ENCODE data around the gene OR1E1.

DNA sequence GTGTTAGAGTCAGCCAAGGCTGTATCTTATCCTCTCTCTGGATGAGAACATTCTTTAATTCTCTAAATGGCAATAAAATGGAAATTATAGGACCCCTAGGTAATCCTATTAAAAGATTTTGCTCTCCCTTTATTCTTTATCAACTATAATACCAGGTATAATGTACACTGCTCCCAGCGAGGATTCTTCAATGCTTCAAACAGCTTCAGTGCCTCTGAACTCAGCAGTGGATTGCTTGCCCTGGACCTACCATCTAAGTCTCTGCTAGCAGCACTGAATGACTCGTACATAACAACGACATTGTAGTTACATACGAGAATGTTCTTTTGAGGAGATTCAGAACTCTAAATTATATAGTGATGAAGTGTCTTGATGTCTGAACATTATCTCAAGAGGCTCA, 8.4 kb downstream of the OR1E1 start:
- no peak for TF ChIP-seq POLR2AphosphoS5 (IDR thresholded peaks at IDR 0.05; ENCODE audit: insufficient read depth in 1 of 2, low read depth in 1 of 2)
- TF ChIP-seq, protein P1, sequence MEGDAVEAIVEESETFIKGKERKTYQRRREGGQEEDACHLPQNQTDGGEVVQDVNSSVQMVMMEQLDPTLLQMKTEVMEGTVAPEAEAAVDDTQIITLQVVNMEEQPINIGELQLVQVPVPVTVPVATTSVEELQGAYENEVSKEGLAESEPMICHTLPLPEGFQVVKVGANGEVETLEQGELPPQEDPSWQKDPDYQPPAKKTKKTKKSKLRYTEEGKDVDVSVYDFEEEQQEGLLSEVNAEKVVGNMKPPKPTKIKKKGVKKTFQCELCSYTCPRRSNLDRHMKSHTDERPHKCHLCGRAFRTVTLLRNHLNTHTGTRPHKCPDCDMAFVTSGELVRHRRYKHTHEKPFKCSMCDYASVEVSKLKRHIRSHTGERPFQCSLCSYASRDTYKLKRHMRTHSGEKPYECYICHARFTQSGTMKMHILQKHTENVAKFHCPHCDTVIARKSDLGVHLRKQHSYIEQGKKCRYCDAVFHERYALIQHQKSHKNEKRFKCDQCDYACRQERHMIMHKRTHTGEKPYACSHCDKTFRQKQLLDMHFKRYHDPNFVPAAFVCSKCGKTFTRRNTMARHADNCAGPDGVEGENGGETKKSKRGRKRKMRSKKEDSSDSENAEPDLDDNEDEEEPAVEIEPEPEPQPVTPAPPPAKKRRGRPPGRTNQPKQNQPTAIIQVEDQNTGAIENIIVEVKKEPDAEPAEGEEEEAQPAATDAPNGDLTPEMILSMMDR (IDR thresholded peaks at IDR 0.05): no peak
- no peak for TF ChIP-seq POLR2A (IDR thresholded peaks at IDR 0.05)
